GM10248 (cell line): ENCODE data around the gene CAMK1G.

Experiments used
- CTCF ChIA-PET: fragments of 300-600 bp; sonication (Branson Sonifier 250); formaldehyde crosslinking; extraction: SDS; loops from one replicate; lab custom pipeline; 2021; ENCODE audit warnings: antibody characterized with exemption; lab: Yijun Ruan, JAX
- POLR2A ChIA-PET: fragments of 350-650 bp; sonication (Branson Sonifier 250); formaldehyde crosslinking; extraction: SDS; loops from one replicate; lab custom pipeline; 2020; ENCODE audit warnings: antibody characterized with exemption; lab: Yijun Ruan, JAX
- DNase-seq: peaks from one replicate; pipeline ENCODE4 v3.0.0; 2012; ENCODE audit errors: extremely low spot score
- CTCF ChIP-seq: IDR thresholded peaks from 2 replicates; pipeline ENCODE4 v1.5.1; 2012; ENCODE audit warnings: mild to moderate bottlenecking, low read depth; ENCODE audit errors: extremely low read depth, missing control alignments, control extremely low read depth

Gene CAMK1G

GRCh38 chr1:209552406-209553264 is 30.9 kb upstream of the CAMK1G start:
- TF ChIP-seq CTCF: no peak
- DNase-seq: no peak
- POLR2A ChIA-PET: no interaction called here
- CTCF ChIA-PET: interaction anchor here (2.5 kb wide), 1 partner anchor 13 kb away, joined by 8 read pairs; no protein-coding TSS in a partner anchor

DNA sequence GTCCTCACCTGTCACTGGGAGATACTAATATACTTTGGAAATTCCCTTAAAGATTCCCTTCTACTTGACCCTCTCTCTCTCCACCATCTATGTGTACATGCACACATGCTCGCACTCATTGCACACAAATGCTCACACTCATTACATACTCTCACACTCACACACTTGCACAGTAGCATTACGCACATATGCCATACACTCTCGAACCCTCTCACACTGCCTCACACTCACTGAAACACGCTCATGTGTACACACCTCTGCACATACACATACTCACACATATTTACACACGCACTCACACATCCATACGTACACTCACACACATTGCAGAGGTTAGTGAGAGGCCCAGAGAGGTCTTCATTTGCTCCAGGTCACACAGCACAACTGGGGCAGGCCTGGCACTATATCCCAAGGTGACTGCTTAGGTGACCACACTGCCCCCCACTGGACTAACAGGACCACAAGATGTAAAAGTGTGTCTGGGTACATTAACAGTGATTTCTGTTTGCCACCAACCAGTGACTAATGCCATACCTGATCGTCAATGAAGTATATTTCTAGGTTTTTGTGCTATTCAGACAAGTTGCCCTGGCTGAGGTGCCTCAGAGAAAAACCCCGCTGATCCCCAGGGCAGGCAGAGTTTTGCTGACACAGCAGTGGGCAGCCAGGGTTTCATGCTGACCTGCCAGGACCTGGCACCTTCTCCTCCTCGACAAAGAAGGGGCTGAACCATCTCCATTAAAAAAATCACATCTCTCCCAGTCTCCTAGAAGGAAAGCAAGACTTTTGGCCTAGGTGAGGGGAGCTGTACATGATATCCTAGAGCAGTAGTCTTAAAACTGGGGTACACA is 28.5 kb upstream of the CAMK1G start:
- POLR2A ChIA-PET: no interaction called here
- CTCF ChIA-PET: interaction anchor here (2.5 kb wide), 1 partner anchor 11 kb away, joined by 8 read pairs; no protein-coding TSS in a partner anchor
- no peak for TF ChIP-seq CTCF
- no peak for DNase-seq

GRCh38 chr1:209556162-209556690 is 27.3 kb upstream of the CAMK1G start:
- ChIA-PET CTCF (no interaction called here), POLR2A (no interaction called here)
- TF ChIP-seq CTCF: no peak
- DNase-seq: no peak

- TF ChIP-seq CTCF: no peak
- ChIA-PET POLR2A (no interaction called here), CTCF (interaction anchor here (1.0 kb wide), 1 partner anchor 10 kb away, joined by 3 read pairs; no protein-coding TSS in a partner anchor)
- DNase-seq: no peak
Measured at GRCh38 chr1:209557221-209557620, 26.3 kb upstream of the CAMK1G start.

GRCh38 chr1:209560529-209560928 is 23.0 kb upstream of the CAMK1G start:
- no peak for DNase-seq
- CTCF ChIA-PET: interaction anchor here (1.1 to 2.4 kb wide), 9 partner anchors 9 to 137 kb away, joined by 3 to 8 read pairs (median 4); no protein-coding TSS in a partner anchor
- POLR2A ChIA-PET: no interaction called here

More at GRCh38 chr1:209560529-209560928, 23.0 kb upstream of the CAMK1G start:
- no peak for TF ChIP-seq CTCF
